Adrenal gland (tissue), 5 donors: ENCODE data around the gene HDLBP.

Experiments used
- CTCF ChIP-seq, 6 experiments: fragments of 450-650 bp in 4 of 6; fragments of 200-600 bp in 2 of 6; sonication (generic) in 1 of 6; IDR thresholded peaks; 1 replicate in 5 of 6; 2 replicates in 1 of 6; pipeline versions ENCODE4 v1.5.1 to v1.8.0; 2016 to 2021; ENCODE audit warnings: antibody characterized with exemption in 6 of 6, mild to moderate bottlenecking in 2 of 6, moderate library complexity in 1 of 6
- POLR2A ChIP-seq, 2 donors: fragments of 450-650 bp; IDR thresholded peaks; one replicate each; pipeline ENCODE4 v1.6.1; 2017; ENCODE audit warnings: antibody characterized with exemption in 2 of 2, mild to moderate bottlenecking in 2 of 2, moderate library complexity in 1 of 2
- donor health status: DM: no; HTN: no; CAD: no.

GRCh38 chr2:241316825-241317224, 1.4 kb upstream of the HDLBP start:
- TF ChIP-seq POLR2A (IDR thresholded peaks at IDR 0.05) = no peak
- no peak for TF ChIP-seq CTCF (IDR thresholded peaks at IDR 0.05)
